ENCODE results near the gene LONRF2.

DNA sequence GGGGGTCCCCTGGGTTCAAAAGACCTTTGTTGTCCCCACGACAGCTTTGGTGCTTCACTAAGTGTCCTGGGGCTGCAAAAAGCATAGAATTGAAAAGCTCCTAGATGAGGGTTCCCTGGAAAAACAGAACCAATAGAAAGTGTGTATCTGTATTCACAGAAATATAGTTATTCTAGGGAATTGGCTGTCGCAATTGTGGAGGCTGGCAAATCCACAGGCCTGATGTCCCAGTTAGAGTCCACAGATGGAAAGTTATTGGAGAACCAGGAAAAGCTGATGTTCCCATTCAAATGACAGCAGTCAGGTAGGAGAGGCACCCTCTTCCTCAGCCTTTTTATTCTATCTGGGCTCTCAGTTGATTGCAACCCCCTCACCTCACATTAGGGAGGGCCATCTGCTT lies 65.5 kb downstream of the LONRF2 start:
- TF ChIP-seq POLR2AphosphoS5 (IDR thresholded peaks at IDR 0.05; ENCODE audit: low read depth, low read length) (no peak), POLR2A (IDR thresholded peaks at IDR 0.05; ENCODE audit: low read depth, low read length) (no peak), TAF1 (IDR thresholded peaks at IDR 0.05; ENCODE audit: borderline replicate concordance, low read depth, low read length) (no peak)

All from GM12892 (cell line).